Fibroblast of skin of right quadriceps (primary cell): ENCODE data around the gene KCNJ10.

Experiments
- DNase-seq: peaks from one replicate; pipeline ENCODE4 v3.0.0-alpha.2; 2013

Gene KCNJ10

GRCh38 chr1:159985473-159985872, 84.5 kb downstream of the KCNJ10 start:
- DNase-seq = no peak

DNA sequence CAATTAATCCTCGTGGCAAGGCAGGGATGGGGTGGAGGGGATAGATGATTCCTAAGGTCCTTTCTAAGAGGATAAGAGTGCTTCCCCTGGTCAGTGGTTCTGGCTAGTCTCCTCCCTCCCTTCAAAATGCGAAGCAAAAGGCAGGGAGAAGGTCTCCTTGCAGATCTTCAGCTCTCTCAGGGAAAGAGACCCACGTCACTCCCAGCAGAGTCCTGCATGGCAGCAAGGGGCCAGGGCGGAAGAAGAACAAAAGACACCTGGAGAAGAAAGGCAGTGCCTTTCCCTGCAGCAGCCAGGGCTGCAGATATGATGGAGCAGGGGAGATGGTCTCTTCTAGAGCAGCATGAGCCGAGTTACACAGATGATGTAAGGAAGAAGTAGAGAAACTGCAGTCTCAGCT, 86.3 kb downstream of the KCNJ10 start:
- no peak for DNase-seq

DNA sequence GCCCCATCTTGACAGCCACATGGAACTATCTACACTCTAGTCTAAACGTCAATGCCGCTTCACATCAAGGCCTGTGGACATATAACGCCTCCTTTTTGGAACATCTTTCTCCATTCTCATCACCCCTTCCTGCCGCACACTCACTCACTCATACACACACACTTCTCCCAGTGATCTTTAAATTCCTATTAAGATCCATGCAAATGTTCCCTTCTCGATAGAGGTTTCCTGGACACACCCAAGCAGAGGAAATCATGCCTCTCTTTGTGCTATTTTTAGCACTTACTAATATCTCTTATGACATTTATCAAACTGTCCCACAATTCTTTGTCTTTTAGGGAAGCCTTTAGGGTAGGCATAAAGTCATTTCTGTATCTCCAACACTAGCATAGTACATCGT, 87.7 kb downstream of the KCNJ10 start:
- DNase-seq = no peak

GRCh38 chr1:159981351-159982055, 88.5 kb downstream of the KCNJ10 start:
- DNase-seq = no peak

DNA sequence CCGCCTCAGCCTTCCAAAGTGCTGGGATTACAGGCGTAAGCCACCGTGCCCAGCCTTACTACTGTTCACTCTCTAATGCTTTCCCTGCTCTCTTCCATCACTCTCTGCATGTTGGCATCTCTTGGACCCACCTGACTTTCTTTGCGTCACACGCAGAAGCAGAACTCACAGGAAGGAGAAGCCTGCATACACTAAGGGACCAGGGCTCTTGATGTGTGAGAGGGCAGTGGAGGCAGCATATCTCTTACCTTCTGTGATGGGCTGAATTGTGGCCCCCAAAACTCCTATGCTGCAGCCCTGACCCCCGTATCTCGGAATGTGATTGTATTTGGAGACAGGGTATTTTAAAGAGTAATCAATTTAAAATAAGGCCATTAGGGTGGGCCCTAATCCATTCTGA, 89.2 kb downstream of the KCNJ10 start:
- no peak for DNase-seq

DNA sequence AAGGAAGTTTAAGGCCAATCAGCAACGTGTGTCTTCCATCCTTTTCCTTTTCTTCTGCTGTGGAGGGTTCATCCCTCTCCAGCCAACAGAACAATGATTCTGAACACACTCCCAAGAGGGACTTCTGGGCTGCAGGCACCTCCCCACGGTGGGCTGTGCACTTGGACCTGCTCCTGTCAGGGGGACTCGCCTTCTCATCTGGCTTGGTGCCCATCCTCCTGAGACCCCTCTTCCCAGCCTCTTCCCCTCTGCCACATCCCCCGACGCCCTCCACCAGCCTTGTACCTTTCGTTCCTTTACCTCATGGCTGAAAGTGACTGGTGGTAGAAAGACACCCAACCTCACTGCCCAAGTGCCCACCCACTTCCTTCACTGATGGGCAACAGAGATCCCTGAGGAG, 89.9 kb downstream of the KCNJ10 start:
- no peak for DNase-seq

DNA sequence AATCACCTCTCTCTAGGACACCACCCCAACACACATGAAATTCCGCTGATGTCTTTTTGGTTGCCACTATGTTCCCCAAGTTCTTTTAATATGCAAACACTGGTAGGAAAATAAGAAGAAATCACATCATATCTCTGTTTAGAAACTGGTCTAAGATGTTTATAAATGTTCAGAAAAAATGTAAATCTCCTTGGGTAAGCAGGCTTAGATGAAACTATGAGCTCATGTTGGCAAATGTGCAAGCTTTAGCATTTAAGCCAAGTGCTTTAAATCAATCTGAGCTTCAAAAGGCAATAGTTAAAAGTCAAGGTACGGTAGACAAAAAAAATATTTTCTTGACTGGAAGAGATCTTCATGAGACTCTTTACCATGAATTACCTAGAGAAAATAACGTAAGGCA, 90.7 kb downstream of the KCNJ10 start:
- no peak for DNase-seq

- no peak for DNase-seq
These were observed 91.9 kb downstream of the KCNJ10 start for GRCh38 chr1:159978107-159978398.

- no peak for DNase-seq
These were observed 92.4 kb downstream of the KCNJ10 start for GRCh38 chr1:159977364-159978106.

DNA sequence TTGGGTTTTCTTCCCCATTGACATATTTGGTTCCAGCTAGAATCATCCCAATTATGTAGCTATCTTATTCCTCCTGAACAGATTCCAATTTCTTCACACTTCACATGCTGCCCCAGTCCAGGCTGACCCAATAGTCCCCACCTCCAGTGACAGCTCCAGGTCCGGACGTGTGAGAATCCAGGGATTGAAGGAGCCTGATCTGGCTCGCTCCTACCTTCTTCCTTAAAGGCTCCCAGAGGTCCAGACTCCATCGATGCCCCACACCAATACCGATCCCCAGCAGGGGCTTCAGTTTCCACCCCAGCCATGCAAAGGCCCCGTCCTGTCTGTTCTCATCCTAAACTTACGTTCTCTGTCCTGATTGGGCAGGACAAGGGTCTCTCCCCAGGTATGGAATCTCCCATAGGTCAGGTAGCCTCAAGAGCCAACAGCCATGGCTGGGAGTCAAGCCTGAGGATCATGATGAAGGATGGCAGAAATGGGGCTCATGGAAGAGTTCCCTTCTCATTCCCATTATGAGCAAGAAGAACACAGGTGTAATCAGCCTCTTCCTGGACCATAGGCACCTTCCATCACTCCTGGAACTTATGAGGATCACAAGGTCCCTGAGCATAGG, 95.5 kb downstream of the KCNJ10 start:
- no peak for DNase-seq

DNA sequence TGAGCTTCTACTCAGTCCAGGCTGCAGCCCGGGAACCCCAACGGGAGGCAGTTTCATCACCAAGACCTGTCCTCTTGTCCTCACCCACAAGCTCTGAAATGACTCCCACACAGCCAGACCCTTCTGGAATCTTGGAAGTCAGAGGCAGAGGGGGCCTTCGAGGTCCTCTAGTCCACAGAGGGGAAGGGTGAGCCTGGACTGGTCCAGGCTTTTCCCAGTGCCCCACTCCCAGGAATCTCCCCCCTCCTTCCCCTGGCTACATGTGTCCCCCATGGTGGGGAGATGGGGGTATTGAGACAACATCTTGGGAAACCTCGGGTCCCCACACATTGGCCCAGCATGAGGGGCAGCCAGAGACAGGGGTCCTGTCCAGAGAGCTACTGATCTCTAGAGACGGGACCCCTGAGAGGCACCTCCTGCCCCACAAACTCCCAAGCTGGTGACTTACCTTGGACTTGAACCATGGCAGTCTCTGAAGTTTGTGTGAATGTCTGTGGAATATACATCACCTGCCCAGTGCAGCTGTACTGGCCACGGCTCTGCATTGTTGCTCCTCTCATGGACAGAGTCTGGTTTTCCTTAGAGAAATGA, 96.5 kb downstream of the KCNJ10 start:
- DNase-seq = no peak

DNA sequence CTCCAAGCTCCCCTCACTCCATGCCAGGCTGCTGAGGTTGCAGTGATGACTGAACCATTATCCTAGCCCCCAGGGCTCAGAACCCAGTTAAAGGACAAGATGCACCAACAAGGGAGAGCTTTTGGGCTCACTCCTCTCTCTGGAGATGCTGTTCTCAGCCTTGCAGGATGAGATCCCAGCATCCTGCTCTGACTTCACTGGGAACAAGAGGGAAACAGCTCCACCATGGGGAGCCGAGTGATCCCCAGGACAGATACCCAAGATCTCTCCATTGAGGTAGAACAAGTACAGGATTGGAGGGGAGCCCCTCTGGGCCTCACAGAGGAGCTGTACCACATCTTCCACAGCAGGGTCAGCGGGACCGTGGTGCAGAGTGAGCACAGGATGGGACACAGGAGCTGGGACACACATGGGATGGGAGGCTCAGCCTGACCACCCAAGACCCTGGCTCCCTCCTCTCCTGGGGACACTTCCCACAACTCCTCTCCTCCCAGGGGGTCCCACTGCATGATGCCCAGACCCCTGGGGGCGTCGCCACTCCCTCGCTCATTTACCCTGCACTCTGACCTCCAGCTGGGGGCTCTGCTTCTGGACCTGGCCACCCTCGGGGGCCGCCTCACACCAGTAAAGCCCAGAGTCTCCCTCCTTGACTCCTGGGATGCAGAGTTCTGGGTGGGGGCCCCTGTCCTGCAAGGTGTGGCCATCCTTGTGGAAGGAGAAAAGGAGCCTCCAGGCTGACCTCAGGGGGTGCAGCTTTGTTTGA, 97.3 kb downstream of the KCNJ10 start:
- DNase-seq = no peak

- DNase-seq = no peak
These were observed 99.0 kb downstream of the KCNJ10 start for GRCh38 chr1:159970932-159971342.

- DNase-seq = no peak
These were observed 101.1 kb downstream of the KCNJ10 start for GRCh38 chr1:159968901-159969300.

GRCh38 chr1:159965263-159965662, 104.7 kb downstream of the KCNJ10 start:
- no peak for DNase-seq

DNA sequence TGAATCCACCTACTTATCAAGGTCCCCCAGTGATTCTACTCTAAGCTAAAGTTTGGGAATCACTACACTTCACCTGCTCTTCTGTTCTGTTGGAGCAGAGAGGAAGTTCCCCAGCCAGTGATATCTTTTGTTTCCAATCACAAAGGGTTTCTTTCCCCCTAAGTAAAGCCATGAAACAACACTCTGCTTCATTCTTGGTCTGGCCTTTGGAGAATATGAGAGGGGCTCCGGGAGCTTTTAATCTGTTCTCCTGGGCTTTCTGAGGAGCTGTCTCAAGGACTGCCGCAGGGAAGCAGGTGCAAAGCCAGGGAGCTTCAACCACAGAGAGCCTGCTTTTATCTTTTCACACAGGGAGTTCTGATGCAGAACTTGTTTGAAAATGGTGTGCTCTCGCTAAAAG, 105.8 kb downstream of the KCNJ10 start:
- no peak for DNase-seq

GRCh38 chr1:159962176-159962575, 107.8 kb downstream of the KCNJ10 start:
- DNase-seq = no peak

- no peak for DNase-seq
These were observed 108.3 kb downstream of the KCNJ10 start for GRCh38 chr1:159961636-159962035.

GRCh38 chr1:159960721-159961381, 109.1 kb downstream of the KCNJ10 start:
- peak; percentile 90 for DNase-seq

DNA sequence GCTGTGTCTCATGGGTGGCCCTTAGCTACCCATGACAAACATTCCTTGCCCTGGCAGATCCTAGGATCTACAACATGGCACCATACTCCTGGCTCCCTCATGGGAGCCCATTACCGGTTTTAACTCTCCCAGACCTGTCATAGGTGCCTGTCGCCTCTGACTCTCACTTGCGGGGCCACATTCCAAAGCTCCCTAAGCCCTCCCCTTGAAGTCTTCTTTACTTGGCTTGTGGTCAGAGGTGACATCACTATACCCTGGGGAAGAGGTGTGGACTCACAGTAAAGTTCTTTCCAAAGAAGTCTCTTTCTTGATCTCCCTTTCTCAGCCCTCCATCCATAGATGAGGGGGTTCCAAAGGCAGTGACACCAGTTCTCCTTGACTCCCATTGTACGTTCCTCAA, 110.5 kb downstream of the KCNJ10 start:
- DNase-seq = peak; percentile 32

DNA sequence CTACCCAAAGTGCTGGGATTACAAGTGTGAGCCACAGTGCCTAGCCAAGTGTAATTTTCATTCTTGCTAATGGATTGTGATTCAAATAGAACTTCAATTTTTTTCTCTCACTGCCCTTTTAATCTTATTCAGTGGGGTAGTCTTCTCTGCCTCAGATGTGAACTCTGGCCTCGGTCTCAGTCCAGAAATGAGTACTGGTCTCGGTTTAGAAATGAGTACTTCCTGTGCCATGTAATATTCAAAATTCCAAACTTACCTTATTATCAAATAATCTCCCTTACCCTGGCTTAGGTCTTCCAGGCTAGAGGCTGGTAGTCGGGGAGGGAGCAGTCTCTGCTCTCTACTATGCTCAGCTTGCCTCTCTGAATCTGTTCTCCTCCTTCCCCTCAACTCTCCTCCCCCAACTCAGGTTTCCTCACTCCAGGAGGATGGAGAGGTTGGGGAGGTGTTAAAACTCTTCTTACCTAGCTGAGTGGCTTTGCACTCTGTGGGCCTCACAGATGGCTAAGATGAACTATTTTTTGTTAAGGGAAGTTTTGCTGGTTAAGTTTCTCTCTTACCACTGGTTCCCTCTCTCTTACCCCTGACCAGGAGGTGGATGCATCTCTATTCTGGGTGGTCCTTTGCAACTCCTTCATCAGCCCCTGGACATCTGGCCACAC, 111.1 kb downstream of the KCNJ10 start:
- no peak for DNase-seq

DNA sequence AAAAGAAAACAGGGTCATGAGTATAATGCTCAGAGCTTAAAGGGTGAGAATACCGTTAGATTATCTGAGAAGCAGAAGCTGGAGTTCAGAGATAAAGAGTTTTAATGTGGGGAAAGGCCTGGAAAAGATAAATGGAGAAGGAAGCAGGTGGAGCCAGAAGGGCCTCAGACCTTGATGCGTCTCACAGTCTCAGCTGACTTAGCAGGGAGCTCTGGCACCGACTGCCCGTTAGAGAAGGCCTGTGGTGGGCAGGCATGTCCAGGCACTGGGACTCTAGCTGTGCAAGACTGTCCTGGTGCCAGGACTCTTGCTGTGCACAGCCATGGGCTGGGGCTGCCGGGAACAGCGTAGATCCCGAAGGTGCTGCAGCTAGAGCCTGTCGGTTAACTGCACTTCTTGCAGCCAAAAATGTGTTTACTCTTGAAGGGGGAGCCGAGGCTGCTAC, 112.1 kb downstream of the KCNJ10 start:
- no peak for DNase-seq
